Measurements from ENCODE around the gene TDRD3. TPM values are rescaled to one million over a fixed set of nuclear protein-coding genes. Genes with fewer than 3 reads are reported as not detected.

The TDRD3 gene
- polyA plus RNA-seq, 1 experiment: 10.8 TPM

DNA sequence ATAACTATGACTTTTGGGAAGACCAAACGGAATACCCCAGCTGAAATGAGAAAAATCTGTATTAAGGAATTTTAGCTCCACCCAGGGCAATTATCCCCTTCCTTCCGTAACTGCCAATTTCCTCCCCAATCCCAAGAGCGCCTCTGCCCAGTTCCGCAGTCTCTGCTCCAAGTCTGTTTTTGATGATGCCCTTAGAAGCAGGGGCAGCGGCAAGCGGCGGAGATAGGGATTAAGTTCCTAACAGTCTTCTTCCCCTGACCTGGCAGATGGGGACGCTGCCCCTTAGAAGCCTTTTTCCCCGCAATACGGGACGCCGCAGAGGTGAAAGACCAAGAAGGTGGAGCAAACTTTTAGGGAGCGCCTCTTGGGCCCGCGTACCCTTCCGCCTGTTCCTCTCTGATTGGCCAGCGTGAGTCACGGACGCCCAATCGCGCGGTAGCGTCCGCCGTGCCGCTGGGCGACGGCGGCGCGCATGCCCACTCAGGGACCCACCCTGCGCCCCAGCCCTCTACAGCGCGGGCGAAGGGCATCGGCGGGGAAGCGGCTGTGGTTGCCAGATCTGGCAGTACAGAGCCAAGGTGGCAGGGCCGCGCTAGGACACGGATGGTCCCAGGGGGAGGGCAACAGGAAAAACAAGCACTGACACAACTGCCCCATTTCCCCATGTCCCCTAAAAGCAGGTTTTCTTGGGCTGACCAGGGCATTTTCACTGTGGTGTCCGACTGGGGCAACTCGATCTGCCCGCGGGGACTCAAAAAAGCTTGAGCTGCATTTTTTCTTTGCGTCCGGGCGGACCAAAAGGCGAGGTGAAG lies 843 bp upstream of the TDRD3 start:
- H3K4me3 ChIP-seq (ENCODE audit: low read depth, low read length): peak overlapping the region; percentile 87
- DNase-seq (ENCODE audit: low read depth, low spot score): peak; percentile 55
- peak overlapping the region; percentile 92 for H3K27ac ChIP-seq (ENCODE audit: low read depth, low read length)
- no peaks in the 10 kb centered on the region for H3K27me3 ChIP-seq (ENCODE audit: control insufficient read depth, insufficient read depth, low read length)
- TF ChIP-seq, protein P1, sequence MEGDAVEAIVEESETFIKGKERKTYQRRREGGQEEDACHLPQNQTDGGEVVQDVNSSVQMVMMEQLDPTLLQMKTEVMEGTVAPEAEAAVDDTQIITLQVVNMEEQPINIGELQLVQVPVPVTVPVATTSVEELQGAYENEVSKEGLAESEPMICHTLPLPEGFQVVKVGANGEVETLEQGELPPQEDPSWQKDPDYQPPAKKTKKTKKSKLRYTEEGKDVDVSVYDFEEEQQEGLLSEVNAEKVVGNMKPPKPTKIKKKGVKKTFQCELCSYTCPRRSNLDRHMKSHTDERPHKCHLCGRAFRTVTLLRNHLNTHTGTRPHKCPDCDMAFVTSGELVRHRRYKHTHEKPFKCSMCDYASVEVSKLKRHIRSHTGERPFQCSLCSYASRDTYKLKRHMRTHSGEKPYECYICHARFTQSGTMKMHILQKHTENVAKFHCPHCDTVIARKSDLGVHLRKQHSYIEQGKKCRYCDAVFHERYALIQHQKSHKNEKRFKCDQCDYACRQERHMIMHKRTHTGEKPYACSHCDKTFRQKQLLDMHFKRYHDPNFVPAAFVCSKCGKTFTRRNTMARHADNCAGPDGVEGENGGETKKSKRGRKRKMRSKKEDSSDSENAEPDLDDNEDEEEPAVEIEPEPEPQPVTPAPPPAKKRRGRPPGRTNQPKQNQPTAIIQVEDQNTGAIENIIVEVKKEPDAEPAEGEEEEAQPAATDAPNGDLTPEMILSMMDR (IDR thresholded peaks at IDR 0.05; ENCODE audit: low read depth, low read length): no peak
- H3K9me3 ChIP-seq (ENCODE audit: control insufficient read depth, insufficient read depth, low read length): peaks cover 2% of the 10 kb centered on the region; the same call in 1 of the 2 replicates
- ChIA-PET POLR2A (interaction anchor here (0.7 to 1.0 kb wide), 5 partner anchors 10 to 915 kb away, joined by 3 to 10 read pairs (median 3); no protein-coding TSS in a partner anchor), CTCF (interaction anchor here (0.7 to 2.9 kb wide), 13 partner anchors 8 to 489 kb away, joined by 3 to 15 read pairs (median 5); no protein-coding TSS in a partner anchor)

DNA sequence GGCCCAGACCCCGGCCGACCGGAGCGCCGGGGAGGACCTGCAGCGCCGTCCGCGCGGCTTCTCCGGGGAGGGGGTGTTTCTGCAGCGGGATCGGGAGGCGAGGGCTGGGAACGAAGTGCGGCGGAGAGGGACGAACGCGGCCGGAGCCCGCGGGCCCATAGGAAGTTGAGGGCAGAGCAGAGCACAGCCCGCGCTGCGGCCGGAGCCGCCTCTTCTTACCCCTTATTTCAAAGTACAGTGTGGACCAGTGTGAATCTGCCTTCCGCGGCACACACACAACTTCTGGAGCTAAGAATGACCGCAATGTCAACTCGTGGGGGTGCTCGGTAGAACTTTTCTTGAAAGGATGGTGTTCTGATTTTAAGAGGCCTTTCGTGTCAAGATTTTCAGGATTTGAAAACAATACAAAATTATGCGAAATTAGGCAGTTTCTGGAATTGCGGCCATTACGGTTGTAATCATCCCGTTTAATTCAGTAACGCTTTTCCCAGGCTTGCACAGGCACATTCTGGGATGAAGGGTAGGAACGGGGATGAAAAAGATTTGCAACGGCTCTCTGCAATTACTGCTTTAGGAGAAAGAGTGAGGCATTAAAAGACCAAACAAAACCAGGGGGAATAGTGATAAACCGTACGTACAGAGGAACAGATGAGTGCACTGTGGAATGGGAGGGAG lies 821 bp downstream of the TDRD3 start:
- Histone ChIP-seq H3K4me3 (ENCODE audit: low read depth, low read length) (peak overlapping the region; percentile 74), H3K9me3 (ENCODE audit: control insufficient read depth, insufficient read depth, low read length) (peaks cover 2% of the 10 kb centered on the region; the same call in 1 of the 2 replicates), H3K27me3 (ENCODE audit: control insufficient read depth, insufficient read depth, low read length) (no peaks in the 10 kb centered on the region), H3K27ac (ENCODE audit: low read depth, low read length) (peak overlapping the region; percentile 89)
- TF ChIP-seq, protein P1 (IDR thresholded peaks at IDR 0.05; ENCODE audit: low read depth, low read length): 0 out of 2 replicates have a peak, but pooled peaks have one; percentile 4
- ChIA-PET POLR2A (no interaction called here), CTCF (interaction anchor here (0.8 to 2.9 kb wide), 3 partner anchors 14 to 42 kb away, joined by 3 to 10 read pairs (median 5); no protein-coding TSS in a partner anchor)
- DNase-seq (ENCODE audit: low read depth, low spot score): peak; percentile 29

DNA sequence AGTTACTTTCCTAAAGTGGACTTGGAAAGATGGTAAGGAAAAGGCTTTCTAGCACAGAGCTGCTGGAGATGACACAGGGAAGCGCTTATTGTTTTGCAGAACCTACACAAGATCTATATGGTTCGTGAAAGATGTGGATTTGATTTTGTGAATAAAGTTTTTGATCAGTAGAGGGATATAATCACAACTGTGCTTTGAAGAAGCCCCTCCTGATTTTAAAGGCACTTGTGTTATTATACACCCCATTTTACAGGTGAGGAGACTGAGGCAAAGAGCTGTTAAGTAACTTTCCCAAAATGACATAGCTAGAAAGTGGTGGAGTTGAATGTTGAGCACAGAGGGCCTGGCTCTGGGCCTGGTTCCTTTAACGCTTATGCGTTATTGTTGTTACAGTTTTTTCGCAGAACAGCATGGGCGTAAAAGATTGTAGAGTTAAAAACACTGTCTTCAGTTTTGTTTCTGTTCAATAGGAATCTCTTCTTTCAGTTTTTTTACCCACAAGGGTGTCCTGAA lies 1.4 kb downstream of the TDRD3 start:
- DNase-seq (ENCODE audit: low read depth, low spot score): no peak
- ChIA-PET POLR2A (no interaction called here), CTCF (interaction anchor here (1.5 to 2.9 kb wide), 2 partner anchors 13 to 33 kb away, joined by 5 to 10 read pairs; no protein-coding TSS in a partner anchor)
- Histone ChIP-seq H3K9me3 (ENCODE audit: control insufficient read depth, insufficient read depth, low read length) (peaks cover 2% of the 10 kb centered on the region; the same call in 1 of the 2 replicates), H3K27me3 (ENCODE audit: control insufficient read depth, insufficient read depth, low read length) (no peaks in the 10 kb centered on the region), H3K4me3 (ENCODE audit: low read depth, low read length) (peak overlapping the region; percentile 74), H3K27ac (ENCODE audit: low read depth, low read length) (peak overlapping the region; percentile 89)
- TF ChIP-seq, protein P1 (IDR thresholded peaks at IDR 0.05; ENCODE audit: low read depth, low read length): no peak

DNA sequence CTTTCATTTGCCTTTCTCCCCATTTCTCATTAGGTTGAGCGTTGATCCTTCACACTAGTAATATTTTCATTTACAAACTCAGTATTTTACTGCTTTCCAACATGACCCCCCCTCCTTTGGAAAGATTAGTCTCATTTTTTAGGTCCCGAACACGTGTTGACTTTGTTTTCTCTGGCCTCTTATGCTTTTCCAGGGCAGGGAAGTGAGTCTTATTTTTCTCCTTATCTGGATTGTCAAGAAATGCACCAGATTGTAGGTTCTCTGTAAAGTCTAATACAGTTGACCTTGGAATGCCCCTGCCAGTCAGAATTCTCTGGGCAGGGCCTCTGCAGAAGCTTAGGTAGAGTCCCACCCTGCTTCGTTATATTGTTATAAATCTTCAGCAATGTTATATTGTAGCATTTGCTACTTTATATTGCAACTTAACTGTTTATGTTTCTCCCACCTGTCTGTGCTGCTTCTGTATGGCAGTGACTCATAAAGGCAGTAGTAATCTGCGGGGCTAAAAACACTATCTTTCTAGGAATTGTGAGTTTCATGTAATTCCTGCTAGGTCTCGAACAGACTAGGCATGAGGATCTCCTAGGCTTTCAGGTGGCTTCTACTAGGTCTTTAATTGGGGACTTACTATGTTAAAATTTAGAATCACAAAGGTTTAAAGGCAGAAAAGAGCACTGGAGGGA lies 2.0 kb downstream of the TDRD3 start:
- TF ChIP-seq, protein P1 (IDR thresholded peaks at IDR 0.05; ENCODE audit: low read depth, low read length): no peak
- ChIA-PET CTCF (interaction anchor here (2.9 kb wide), 1 partner anchor 13 kb away, joined by 10 read pairs; no protein-coding TSS in a partner anchor), POLR2A (no interaction called here)
- Histone ChIP-seq H3K27me3 (ENCODE audit: control insufficient read depth, insufficient read depth, low read length) (no peaks in the 10 kb centered on the region), H3K9me3 (ENCODE audit: control insufficient read depth, insufficient read depth, low read length) (peaks cover 2% of the 10 kb centered on the region; the same call in 1 of the 2 replicates), H3K27ac (ENCODE audit: low read depth, low read length) (no peak overlapping the region), H3K4me3 (ENCODE audit: low read depth, low read length) (peak overlapping the region; percentile 74; the same call in 1 of the 2 replicates)
- DNase-seq (ENCODE audit: low read depth, low spot score): no peak
